G401.6 (cell line): ENCODE data around the gene CALN1.
"Not testable (repeated sequence)": the region's sequence is repeated elsewhere in the genome, so short reads cannot be mapped to it uniquely, and the experiment has no call there.

ENCODE experiments used
- FAIRE-seq: peaks from 2 replicates; lab custom pipeline; 2012; peaks lifted over from hg19 to GRCh38; lab: Jason Lieb, UNC

Gene CALN1

DNA sequence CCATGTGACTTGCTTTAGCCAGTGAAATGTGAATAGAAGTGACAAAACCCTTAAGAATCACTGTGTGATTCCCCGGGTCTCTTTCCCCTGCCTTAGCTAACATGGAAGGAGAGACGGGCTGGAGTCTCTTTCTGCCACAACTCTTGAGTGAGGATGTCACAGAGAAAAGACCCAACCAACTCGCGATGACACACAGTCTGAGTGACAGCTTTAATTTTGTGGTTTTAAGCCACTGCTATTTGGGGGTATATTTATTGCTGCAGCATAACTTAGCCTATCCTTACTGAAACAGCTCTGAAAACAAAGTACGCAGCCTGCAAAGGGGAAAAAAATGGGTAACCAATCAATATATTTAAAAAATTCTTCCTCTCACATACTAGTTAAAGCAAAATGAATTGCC, 319.4 kb downstream of the CALN1 start:
- no peak for FAIRE-seq

GRCh38 chr7:72087926-72088325, 324.2 kb downstream of the CALN1 start:
- FAIRE-seq, result no peak

DNA sequence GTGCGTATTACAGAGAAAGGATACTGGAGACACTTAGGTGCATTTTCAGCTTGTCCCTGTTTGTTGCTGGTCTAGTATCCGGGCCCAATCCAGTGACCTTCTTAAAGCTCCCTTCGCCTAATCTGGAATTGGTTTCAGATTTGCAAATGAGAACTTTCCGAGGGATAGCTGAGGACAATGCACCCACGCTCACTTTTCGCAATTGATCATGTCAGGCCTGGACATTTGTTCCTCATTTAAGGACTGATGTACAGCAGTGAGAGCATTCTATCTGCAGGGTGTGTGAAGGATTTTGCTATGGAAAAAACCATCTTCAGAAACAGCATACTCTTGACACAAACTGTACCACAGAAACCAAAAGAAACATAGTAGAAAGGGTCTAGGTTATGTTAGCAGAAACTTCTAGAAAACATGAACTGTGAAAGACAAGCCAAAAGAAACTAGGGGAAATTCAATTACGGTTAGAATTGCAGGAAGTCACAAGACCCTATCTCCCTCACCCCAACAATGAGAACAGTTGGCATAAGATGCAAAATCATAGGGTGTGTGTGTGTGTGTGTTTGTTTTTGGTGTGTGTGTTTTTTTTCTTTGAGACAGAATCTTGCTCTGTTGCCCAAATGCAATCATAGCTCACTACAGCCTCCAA, 331.1 kb downstream of the CALN1 start:
- no peak for FAIRE-seq

GRCh38 chr7:72080341-72080766, 331.8 kb downstream of the CALN1 start:
- no peak for FAIRE-seq

DNA sequence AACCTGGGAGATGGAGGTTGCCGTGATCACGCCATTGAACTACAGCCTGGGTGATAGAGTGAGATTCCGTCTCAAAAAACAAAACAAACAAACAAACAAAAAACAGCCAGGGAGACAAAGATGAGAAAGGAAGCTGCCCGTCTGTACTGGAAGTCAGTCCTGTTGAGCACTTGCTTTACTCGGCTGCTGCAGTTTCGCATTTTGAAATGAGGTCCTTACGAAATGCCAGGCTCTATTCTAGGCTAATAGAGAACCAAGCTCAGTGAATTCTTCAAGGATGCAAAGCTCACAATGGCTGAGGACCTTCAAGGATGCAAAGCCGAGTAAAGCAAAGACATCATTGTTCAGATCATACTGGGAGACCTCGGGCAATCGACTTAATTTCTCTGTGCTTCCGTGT, 333.3 kb downstream of the CALN1 start:
- no peak for FAIRE-seq

DNA sequence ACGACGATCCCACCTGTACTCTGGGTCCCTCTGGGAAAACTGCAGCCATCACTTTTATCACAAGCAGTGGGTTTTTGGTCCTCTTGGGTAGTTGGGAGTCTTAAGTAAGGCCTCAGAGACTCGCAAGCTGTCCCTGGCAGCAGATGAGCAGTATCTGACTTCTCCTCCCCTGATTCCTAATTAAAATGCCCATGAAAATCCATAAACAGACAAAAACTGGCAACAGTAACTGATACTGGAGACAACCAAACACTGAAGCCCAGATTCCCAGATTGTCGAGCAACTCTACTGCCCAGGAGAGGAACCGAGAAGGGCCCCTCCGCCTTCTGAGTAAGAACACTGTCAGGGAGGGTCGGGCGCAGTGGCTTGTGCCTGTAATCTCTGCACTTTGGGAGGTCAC, 333.8 kb downstream of the CALN1 start:
- no peak for FAIRE-seq

DNA sequence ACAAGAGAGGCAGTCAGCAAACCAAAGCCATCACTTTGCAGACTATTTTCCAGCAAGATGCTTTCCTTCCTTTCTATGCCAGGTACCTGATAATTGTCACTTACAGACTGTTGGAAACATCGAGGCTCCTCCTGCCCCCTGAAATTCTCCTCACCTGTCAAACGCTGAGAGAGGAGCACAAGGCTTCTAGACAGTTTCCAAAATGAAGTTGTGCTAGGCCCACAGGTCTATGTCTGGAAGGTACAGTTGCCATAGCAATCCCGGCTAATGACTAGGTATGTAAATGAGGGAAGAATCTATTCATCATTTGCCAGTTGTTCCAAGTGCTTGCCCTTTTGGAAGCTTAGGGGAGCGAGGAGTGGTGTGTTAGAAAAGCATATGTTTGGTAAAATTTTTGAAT, 334.4 kb downstream of the CALN1 start:
- no peak for FAIRE-seq

- FAIRE-seq, result no peak
Measured at GRCh38 chr7:72072901-72073300, 339.2 kb downstream of the CALN1 start.

DNA sequence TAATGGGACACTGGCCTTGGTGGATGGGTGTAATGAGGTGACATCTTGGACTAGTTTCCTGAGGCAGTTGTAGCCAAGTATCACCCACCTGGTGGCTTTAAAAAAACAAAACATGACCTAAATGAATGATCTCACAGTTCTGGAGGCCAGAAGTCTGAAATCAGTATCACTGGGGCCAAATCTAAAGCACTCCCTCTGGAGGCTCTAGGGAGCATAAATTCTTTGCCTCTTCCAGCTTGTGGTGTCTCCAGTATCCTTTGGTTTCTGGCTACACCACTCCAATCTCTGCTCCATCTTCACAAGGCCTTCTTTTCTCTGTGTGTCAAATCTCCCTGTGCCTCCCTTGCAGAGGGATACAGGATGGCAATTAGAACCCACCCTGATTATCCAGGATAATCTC, 342.9 kb downstream of the CALN1 start:
- FAIRE-seq, result no peak

DNA sequence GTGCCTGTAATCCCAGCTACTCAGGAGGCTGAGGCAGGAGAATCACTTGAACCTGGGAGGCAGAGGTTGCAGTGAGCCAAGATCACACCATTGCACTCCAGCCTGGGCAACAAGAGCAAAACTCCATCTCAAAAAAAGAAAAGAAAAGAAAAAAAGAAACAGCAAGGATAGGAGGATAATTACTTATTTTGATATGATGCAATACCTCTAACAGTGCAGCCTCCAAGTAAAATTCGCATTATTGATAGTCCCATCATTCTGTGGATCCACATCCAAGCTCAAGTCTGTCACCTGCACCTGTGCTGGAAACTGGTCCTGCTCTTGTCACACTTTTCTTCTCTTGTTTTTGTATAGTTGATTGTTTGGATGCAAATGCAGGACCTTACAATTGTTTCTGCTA, 346.4 kb downstream of the CALN1 start:
- not testable (repeated sequence) for FAIRE-seq

DNA sequence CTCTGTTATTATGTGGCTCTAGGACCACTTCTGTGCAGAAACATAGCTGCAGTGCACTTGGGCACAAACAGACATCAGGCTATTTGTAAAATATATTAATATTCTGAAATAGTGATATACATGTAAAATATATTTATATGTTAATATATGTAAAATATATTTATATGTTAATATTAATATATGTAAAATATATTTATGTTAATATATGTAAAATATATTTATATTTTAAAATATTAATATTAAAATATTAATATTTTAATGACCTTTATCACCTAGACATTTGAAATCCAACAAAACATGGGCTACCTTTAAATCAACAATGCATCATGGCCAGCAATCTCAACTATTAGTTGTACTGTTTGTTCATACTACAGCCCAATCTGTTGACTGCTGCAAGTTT, 347.2 kb downstream of the CALN1 start:
- peak; percentile 65 for FAIRE-seq

DNA sequence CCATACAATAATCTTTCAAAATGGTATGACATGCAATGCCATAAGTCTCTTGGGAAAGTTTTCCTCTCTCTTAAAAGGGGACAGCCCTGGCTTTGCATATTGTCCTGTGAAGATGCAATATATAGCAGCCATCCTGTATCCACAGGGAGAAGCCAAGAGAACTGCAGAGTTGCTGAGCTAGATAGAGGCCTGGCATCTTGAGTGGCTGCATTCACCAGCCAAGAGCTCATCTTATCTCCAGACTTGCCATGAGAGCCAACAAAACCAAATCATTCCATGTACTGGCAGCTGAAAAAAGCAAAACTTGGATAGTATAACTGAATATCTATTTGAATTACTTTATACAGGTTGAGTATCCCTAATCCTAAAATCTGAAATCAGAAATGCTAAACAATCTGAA, 348.8 kb downstream of the CALN1 start:
- FAIRE-seq, result no peak

- FAIRE-seq, result no peak
Measured at GRCh38 chr7:72062666-72063065, 349.5 kb downstream of the CALN1 start.

DNA sequence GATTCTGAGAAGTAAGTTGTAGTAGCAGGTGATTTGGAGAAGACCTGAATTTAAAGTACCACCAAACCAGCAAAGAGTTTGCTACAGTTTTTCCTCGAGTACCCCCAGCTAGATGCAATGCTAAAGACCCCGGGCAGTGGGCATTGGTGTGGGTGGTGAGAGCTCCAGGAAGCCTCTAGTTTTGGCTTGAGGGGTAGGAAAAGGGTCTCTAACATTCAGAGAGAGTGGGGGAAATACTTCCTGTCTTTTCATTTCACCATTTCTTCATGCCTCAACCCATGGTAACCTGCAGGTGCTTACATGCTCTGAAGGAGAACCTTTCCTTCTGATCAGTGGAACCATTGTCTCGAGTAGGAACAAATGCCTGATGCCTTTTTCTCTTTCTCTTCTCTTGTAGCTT, 352.2 kb downstream of the CALN1 start:
- no peak for FAIRE-seq

GRCh38 chr7:72058579-72058978, 353.6 kb downstream of the CALN1 start:
- no peak for FAIRE-seq

DNA sequence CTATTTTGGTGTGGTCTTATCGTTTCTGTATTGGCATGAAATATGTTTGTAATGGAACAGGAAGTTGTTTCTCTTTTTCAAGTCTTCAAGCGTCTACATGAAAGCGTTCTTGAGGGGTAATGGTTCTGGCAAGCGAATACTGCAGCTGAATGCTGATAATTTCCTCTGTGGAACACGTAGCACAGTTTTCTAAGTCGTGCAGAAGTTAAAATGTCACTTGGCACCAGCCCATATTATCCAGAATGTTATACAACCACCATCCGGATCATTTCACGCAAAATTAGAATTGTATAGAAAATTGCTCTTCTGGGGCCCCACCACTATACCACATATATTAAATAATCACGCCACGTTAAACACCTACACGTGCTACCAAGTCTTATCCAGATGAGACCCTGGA, 354.3 kb downstream of the CALN1 start:
- FAIRE-seq, result no peak

- FAIRE-seq, result no peak
Measured at GRCh38 chr7:72057231-72057630, 354.9 kb downstream of the CALN1 start.

GRCh38 chr7:72055426-72055825, 356.7 kb downstream of the CALN1 start:
- no peak for FAIRE-seq

DNA sequence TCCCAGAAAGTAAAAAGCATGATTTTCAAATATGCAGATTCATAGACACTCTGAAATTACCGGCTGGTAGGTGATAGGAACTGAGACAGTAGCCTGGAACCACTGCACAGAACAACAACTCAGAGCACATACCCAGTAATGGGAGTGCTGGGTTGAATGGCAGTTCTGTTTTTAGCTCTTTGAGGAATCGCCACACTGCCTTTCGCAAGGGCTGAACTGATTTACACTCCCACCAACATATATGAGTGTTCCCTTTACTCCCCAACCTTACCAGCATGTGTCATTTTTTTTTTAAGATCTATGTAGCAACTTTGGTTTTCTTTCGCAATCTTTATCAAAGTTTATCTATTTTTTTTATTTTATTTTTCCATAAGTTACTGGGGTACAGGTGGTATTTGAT, 358.8 kb downstream of the CALN1 start:
- FAIRE-seq, result no peak

DNA sequence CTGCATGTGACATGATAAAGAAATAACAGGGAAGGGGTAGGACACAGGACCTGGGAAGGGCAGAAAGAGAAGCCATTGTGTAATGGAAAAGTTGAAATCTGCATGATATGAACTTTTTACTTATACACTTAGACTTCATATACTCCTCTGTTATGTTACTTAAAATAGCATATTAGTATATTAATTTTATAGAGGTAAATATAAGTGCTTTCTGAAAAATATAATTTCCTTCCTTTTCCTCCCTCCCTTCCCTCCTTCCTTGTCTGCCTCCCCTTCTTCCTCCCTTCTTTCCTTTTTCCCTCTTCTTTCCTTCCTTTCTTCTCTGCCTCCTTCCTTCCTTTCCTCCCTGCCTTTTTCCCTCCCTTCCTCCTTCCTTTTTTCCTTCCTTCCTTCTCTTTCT, 363.7 kb downstream of the CALN1 start:
- FAIRE-seq, result no peak

DNA sequence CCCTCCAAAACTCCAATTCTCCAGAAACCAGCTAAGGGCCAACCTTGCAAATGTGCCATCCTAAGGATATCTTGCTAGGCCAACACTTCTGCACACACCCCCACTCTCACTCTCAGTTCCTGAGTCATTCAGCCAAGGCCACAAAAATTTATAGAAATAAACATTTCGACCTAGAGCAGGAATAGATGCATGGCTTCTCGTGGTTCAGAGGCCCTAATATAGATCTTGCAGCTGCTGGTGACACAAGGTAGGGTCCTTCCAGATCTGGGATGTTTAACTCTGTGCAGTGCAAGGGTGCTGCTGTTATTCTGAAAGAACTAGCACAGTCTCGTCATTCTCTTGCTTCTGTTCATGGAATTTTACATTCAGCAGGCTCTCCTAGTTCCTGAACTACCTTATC, 369.3 kb downstream of the CALN1 start:
- no peak for FAIRE-seq

DNA sequence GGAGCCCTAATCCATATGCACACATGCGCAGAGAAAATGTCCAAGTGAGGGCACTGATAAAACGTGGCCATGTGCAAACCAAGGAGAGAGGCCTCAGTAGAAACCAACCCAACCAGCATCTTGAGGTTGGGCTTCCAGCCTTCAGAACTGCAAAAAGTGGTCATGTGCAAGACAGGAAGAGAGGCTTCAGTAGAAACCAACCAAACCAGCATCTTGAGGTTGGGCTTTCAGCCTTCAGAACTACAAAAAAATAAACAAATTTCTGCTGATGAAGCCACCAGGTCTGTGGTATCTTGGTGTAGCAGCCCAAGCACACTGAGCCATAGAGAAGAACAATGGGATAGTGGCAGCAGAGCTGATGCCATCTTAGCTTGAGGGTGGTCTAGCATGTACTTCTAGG, 371.5 kb downstream of the CALN1 start:
- no peak for FAIRE-seq

DNA sequence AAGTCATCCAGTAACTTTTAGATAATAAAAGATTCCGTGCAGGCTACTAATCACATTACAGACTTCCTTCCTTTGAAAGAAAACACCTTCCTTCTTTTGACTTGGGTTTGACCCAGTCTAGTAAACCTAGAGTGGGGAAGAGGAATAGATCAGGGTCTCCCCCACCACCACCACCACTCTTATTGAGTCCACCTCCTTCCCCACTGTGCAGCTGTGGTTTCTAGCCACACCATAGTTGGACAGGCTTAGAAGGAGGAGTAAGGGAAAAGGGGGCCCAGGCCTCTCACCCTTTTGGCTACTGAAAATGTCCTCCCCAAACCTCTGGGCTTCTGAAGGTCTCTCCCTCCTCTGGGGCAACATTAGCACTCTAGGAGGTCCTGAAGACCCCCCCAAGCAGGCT, 372.7 kb downstream of the CALN1 start:
- no peak for FAIRE-seq

- FAIRE-seq, result no peak
Measured at GRCh38 chr7:72038022-72038732, 374.0 kb downstream of the CALN1 start.
